ENCODE data around the gene UBE2R2. TPM values are rescaled to one million over a fixed set of nuclear protein-coding genes. Genes with fewer than 3 reads are reported as not detected.

The UBE2R2 gene
- total and polyA plus RNA-seq, 2 donors (not counting 3 experiments of a cell fraction or from before 2014, with no cell fraction given) = 23.9 to 54.3 TPM

DNA sequence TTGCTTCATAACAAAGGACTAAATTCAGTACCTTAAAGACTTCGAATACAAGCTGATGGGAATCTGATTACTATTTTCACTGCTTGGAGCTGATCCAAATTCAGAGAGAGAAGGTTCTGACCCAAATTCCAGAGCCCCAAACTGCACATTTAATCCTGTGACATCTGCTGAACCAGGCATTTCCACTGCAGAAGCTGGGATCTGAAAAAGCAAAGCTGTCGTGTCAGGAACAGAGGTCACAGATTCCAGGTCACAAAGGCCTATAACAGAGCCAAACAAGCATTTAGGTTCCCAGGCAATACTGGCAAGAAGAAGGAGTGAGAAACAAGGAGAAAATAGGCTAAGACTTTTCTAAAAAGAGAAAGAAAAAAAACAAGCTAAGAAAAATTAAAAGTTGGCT, 126.4 kb downstream of the UBE2R2 start:
- TF ChIP-seq, protein P1, sequence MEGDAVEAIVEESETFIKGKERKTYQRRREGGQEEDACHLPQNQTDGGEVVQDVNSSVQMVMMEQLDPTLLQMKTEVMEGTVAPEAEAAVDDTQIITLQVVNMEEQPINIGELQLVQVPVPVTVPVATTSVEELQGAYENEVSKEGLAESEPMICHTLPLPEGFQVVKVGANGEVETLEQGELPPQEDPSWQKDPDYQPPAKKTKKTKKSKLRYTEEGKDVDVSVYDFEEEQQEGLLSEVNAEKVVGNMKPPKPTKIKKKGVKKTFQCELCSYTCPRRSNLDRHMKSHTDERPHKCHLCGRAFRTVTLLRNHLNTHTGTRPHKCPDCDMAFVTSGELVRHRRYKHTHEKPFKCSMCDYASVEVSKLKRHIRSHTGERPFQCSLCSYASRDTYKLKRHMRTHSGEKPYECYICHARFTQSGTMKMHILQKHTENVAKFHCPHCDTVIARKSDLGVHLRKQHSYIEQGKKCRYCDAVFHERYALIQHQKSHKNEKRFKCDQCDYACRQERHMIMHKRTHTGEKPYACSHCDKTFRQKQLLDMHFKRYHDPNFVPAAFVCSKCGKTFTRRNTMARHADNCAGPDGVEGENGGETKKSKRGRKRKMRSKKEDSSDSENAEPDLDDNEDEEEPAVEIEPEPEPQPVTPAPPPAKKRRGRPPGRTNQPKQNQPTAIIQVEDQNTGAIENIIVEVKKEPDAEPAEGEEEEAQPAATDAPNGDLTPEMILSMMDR (IDR thresholded peaks at IDR 0.05; ENCODE audit: extremely low read depth in 1 of 2, insufficient read depth in 1 of 2, low read depth in 1 of 2, low read length in 2 of 2) = no peak
- TF ChIP-seq FOS (IDR thresholded peaks at IDR 0.05; ENCODE audit: borderline replicate concordance, insufficient read depth, low read length) (no peak), EZH2 (IDR thresholded peaks at IDR 0.05; ENCODE audit: borderline replicate concordance, low read depth, low read length, severe bottlenecking) (no peak), MYC (IDR thresholded peaks at IDR 0.05; ENCODE audit: low read depth, low read length) (no peak), POLR2AphosphoS5 (IDR thresholded peaks at IDR 0.05; ENCODE audit: insufficient read depth, low read depth, low read length) (no peak), JUN (IDR thresholded peaks at IDR 0.05; ENCODE audit: borderline replicate concordance, insufficient read depth, insufficient read length, low read depth) (no peak), POLR2A (IDR thresholded peaks at IDR 0.05; ENCODE audit: low read depth, low read length) (no peak), GATA2 (IDR thresholded peaks at IDR 0.05; ENCODE audit: insufficient read depth, insufficient read length, low read depth, low read length) (no peak)
- TF ChIP-seq, protein P2, sequence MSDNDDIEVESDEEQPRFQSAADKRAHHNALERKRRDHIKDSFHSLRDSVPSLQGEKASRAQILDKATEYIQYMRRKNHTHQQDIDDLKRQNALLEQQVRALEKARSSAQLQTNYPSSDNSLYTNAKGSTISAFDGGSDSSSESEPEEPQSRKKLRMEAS (IDR thresholded peaks at IDR 0.05; ENCODE audit: insufficient read depth, insufficient read length) = no peak

More for the DNA sequence above, 126.4 kb downstream of the UBE2R2 start:
- intact Hi-C loops (cut with micrococcal nuclease) = no loop called here
- dilution Hi-C loops (cut with MboI; ENCODE audit: extremely low pct_ligation_motif_present, low sequenced_read_pairs) = no loop called here
- Histone ChIP-seq H3K36me3 (ENCODE audit: control insufficient read depth in 2 of 2, extremely low read depth in 1 of 2, insufficient read depth in 2 of 2, low read length in 2 of 2) (peaks cover 7 to 29% of the 10 kb centered on the region in 2 experiments), H3K4me1 (ENCODE audit: control insufficient read depth, extremely low read depth, insufficient read depth, low read length) (peaks cover 20% of the 10 kb centered on the region), H3K27me3 (ENCODE audit: control insufficient read depth in 2 of 2, insufficient read depth in 2 of 2, low read length in 2 of 2) (no peaks in the 10 kb centered on the region), H4K20me1 (replicated peaks; ENCODE audit: control insufficient read depth, extremely low read depth, insufficient read depth, low read length) (no peaks in the 10 kb centered on the region), H2AFZ (ENCODE audit: low read depth, low read length) (no peak overlapping the region), H3K27ac (ENCODE audit: insufficient read depth, low read depth, low read length) (peak overlapping the region; percentile 56), H3K9me3 (replicated peaks; ENCODE audit: control insufficient read depth, insufficient read depth, low read length) (no peaks in the 10 kb centered on the region), H3K4me3 (replicated peaks in 1 of 3; ENCODE audit: insufficient read depth in 1 of 3, low read depth in 1 of 3, low read length in 3 of 3) (no peak overlapping the region), H3K9me1 (replicated peaks; ENCODE audit: control insufficient read depth, extremely low read depth, insufficient read depth, low read length) (no peaks in the 10 kb centered on the region), H3K79me2 (ENCODE audit: control insufficient read depth, insufficient read depth, low read length) (no peaks in the 10 kb centered on the region), H3K4me2 (ENCODE audit: insufficient read depth, low read length) (no peak overlapping the region), H3K9ac (replicated peaks; ENCODE audit: extremely low read depth, insufficient read depth, low read length) (no peak overlapping the region)
- no TSS peak for BruUV-seq (replicated peaks)
- ChIA-PET CTCF (interaction anchor here (1.3 to 3.9 kb wide), 4 partner anchors 9 to 131 kb away, joined by 4 to 13 read pairs (median 8); no protein-coding TSS in a partner anchor), POLR2A (no interaction called here)
- FAIRE-seq (no peak), DNase-seq (ENCODE audit: low read depth, low spot score) (peak; percentile 75)
